Renal cortical epithelial cell (primary cell): ENCODE measurements around the gene KANSL3. TPM values are rescaled to one million over a fixed set of nuclear protein-coding genes. Genes with fewer than 3 reads are reported as not detected.
"Not testable (repeated sequence)": the region's sequence is repeated elsewhere in the genome, so short reads cannot be mapped to it uniquely, and the experiment has no call there.

ENCODE experiments used
- DNase-seq: peaks from one replicate; pipeline ENCODE4 v3.0.0-alpha.2; 2011; ENCODE audit warnings: low read depth
- total RNA-seq: library from RNA; depleted of rRNA; stranded (reverse); fragments of >200 nt; gene quantifications from 2 replicates; pipeline ENCODE4 v1.2.3, GENCODE V29; 2014

The KANSL3 gene
- total RNA-seq, 1 donor from 2014 or later, result 55.2 TPM

GRCh38 chr2:96557421-96557820, 80.7 kb downstream of the KANSL3 start:
- not testable (repeated sequence) for DNase-seq

- peak; percentile 98 for DNase-seq
Observed at GRCh38 chr2:96556441-96557330, 81.4 kb downstream of the KANSL3 start.

- no peak for DNase-seq
Observed at GRCh38 chr2:96555146-96555610, 82.9 kb downstream of the KANSL3 start.

- DNase-seq, result peak; percentile 28
Observed at GRCh38 chr2:96554293-96555145, 83.6 kb downstream of the KANSL3 start.

DNA sequence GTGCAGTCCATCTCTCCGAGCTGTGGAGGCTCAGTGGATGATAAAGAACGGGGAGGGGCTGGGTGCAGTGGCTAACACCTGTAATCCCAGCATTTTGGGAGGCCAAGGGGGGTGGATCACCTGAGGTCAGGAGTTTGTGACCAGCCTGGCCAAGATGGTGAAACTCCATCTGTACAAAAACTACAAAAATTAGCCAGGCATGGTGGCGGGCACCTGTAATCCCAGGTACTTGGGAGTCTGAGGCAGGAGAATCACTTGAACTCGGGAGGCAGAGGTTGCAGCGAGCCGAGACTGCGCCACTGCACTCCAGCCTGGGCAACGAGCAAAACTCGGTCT, 84.2 kb downstream of the KANSL3 start:
- not testable (repeated sequence) for DNase-seq

DNA sequence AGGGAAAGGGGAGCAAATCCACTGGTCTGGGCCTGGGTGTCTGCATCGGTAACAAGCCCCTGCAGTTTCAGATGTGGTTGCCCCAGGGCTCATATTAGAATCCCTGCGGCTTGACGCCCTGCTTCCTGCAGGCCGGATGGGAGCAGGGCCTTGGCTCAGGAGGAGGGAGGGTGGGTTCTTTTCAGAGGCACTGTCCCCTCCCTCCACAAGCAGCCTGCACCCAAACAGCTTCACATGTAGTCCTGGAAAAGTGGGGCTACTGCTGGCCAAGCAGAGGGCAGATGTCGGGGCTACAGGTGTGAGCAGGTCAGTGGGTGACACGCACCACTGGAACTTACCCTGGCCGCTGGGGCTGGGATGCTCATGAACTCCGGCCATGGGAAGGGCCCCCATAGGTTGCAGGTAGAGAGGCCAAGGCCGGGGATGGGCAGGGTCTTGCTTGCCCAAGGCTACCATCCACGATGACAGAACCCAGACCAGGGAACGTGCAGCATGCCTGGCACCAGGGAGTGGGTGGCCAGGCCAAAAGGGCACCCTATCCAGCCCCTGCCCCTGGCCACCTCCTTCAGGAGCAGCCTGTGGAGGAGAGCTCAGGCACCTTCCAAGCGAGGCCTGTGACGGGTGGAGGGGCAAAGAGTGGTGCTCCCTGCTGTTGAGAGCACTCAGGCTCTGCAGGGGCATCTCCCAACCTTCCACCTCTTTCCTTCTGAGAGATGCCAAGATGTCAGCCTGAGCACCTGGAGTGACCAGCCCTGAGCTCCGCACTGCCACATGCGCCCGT, 84.7 kb downstream of the KANSL3 start:
- DNase-seq, result no peak

DNA sequence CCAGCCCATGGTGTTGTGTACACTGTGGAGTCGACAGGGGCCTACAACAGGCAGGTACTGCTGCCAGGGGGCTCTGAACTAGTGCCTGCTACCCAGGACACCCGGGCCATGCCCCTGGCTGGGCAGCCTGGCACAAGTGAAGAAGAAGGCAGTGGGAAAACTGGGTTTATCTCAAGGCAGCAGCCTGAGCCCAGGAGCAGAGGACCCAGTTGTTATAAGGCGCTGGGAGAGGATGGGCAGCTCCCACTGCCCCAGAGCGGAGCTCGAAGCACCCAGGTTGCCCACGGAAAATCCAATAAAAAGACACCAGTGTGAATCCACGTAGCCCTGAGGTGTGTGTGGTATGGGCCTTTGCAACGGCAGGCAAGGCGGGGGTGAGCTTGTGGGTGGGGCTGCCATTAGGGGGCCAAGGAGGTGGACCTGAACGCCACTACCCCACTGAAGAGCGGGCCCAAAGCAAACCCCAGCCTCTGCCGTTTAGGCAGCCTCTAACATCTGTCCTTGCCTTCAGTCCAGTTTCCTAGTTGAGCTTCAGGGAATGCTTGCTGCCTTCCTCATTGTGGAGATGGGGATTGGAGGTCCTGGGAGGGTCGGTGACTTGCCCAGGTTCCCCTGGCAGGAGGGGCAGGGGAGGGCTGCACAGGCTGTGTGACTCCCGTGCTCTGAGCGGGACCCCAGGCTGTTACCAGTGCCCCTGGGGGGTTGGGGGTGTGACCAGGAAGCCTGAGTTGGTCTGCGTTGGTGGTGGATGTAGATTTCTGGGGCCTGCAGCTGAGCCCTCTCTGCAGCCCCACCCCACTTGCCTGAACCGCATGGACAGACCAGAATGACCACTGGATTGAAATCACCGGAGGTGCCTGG, 85.6 kb downstream of the KANSL3 start:
- DNase-seq, result no peak

GRCh38 chr2:96551605-96552314, 86.4 kb downstream of the KANSL3 start:
- DNase-seq, result no peak

DNA sequence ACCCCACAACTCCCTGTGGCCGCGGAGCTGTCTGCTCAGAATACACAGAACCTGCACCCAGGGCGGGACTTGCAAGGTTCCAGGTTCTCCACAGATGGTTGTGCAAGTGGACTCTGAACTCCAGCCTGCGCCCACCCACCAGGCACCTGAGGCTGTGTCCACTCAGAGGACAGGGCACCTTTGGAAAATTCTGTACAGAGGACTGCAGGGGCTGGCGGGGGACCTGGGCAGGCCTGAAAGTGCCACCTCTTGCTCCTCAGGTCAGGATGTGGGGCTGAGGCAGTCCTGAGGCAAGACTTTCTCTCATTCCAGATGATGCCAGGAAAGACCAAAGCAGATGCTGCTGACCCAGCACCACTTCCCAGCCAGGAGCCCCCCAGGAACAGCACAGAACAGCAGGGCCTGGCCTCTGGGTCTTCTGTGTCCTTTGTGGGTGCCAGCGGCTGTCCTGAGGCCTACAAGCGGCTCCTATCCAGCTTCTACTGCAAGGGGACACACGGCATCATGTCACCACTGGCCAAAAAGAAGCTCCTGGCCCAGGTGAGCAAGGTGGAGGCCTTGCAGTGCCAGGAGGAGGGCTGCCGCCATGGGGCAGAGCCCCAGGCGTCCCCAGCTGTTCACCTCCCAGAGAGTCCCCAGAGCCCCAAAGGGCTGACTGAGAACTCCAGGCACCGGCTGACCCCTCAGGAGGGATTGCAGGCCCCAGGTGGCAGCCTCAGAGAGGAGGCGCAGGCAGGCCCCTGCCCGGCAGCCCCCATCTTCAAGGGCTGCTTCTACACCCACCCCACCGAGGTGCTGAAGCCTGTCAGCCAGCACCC, 87.1 kb downstream of the KANSL3 start:
- no peak for DNase-seq

- no peak for DNase-seq
Observed at GRCh38 chr2:96549967-96550786, 87.9 kb downstream of the KANSL3 start.

- no peak for DNase-seq
Observed at GRCh38 chr2:96549466-96549785, 88.7 kb downstream of the KANSL3 start.

DNA sequence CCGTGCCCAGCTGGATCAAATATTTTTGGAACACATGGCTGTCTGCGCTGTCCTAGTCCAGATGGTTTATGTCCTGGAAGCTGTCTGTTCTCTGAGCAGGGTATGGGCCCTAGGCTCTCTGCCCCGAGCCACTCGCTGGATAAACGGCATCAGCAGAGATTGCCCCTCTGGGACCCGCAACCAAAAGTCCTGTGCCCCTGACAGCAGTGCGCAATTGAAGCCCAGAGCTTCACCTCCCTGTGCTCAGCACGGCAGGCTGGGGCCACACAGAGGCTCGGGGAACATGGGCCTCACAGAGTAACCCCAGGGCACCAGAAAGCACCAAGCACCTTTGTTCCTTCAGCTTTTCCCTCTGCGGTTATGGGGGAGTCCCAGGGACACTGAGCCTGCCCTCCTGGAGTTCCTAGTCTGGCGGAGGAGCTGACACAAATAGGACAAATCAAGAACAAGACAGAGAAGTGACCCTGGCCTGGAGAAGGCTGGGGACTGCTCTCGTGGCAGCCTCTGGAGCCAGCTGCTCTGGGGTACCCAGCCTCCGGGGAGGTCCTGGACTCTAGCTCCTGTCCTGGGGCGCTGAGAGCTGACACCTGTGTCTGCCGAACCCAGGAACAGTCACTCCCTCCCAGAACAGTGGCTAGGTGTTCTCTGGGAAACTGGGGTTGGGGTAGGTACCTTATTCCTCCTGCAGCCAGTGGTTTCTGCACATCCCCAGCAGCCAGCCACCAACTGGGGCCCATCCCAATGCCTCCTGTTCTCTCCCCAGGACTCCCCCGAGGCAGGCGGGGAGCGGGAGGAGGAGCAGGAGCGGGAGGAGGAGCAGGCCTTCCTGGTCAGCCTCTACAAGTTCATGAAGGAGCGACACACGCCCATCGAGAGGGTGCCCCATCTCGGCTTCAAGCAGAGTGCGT, 89.3 kb downstream of the KANSL3 start:
- DNase-seq, result no peak

DNA sequence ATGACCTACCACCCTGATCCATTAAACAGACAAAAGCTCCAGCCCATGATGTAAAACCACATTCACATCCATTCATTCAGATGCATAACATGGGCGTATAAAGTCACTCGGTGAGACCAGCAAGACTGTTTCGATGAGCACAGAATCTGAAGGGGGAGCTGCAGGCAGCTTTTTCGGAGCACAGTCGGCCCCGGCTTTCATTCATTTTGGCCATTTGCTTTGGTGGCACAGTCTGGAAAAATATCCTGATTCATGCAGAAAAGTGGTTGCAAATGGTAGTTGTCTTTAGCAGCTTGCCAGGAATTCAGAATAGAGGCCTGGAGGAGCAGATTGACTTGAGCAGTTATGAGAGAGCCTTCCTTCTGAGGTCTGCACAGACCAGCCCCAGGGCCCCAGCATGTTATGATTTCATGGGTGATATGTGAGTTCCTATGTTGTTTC, 90.4 kb downstream of the KANSL3 start:
- DNase-seq, result no peak

DNA sequence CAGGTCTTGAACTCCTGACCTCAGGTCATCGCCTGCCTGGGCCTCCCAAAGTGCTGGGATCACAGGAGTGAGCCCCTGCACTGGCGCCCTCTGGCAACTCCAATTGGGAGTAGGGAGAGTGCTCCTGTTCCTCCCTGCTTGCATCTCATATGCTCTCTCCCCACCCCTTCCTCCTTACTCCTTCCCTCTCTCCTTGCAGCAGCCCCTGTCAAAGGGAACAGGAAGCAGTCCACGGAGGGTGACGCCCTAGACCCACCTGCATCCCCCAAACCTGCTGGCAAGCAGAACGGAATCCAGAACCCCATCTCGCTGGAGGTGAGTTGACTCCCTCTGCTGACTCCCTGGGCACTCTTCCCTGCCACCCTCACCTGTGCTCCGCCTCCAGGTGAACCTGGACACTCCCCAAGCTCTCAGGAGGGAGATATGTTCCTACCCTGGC, 90.9 kb downstream of the KANSL3 start:
- DNase-seq, result no peak

DNA sequence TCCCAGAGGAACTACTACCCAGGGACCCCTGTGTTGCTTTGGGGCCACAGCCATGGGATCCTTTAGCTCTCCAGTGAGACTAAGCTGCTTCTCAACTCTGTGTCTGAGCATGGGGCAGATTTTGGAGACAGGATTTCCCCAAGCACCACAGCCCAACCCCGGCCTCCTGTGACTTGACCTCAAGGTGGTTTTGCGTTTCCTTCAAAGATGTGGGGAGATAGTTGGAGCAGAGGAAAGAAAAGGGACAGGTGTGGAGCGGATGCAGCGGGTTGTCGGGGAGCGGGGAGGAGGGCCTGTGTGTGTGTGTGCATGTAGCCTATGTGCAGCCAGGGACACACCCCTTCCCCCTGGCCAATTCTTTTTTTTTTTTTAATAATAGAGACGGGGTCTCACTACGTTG, 91.3 kb downstream of the KANSL3 start:
- no peak for DNase-seq

GRCh38 chr2:96546321-96546720, 91.8 kb downstream of the KANSL3 start:
- DNase-seq, result no peak
